ENCODE results near the gene RGS9.
"Not testable (repeated sequence)": the region's sequence is repeated elsewhere in the genome, so short reads cannot be mapped to it uniquely, and the experiment has no call there.

Gene RGS9

DNA sequence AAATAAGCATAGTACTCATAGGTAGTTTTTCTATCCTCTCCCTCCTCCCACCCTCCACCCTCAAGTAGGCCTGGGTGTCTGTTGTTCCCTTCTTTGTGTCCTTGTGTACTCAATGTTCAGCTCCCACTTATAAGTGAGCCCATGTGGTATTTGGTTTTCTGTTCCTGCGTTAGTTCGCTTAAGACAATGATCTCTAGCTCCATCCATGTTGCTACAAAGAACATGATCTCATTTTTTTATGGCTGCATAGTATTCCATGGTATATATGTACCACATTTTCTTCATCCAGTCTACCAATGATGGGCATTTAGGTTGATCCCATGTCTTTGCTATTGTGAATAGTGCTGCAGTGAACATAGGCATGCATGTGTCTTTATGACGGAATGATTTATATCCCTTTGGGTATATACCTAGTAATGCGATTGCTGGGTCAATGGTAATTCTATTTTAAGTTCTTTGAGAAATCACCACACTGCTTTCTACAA, 43.6 kb downstream of the RGS9 start:
- DNase-seq (ENCODE audit: low read depth in 2 of 2, low spot score in 1 of 2): not testable (repeated sequence)

DNA sequence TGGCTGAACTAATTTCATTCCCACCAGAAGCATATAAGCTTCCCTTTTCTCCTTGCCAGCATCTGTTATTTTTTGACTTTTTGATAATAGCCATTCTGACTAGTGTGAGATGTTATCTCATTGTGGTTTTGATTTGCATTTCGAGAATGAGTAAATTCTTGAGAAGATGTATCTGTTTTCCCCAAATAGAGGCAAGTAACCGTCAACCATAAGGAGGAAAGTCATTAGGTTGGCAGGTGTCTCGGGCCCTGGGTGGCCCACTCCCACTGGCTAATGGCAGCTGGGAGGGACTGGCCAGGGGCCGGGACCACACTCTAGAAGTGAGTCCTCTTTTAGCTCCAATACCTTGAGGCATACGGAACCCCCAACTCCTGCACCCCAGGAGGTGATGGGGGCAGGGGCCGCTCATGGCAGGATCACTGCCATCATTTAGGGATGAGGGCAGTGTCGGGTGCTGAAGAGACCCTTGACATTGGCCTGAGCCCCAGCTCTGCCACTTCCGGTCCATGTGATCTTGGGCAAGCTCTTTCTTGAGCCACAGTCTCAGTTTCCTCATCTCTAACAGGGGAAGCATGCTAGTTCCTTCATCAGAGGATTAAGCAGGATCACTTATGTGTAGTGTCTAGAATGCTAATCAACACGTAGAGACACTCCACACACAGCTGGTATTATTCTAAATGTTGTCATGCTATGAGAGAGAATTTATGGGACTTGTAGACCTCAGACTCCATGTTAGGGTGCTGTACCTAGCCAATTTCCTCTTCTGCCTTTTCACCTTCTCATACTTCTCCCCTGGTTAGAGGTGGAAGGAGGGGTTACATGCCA, 44.3 kb downstream of the RGS9 start:
- DNase-seq (ENCODE audit: low read depth in 2 of 2, low spot score in 1 of 2): no peak

DNA sequence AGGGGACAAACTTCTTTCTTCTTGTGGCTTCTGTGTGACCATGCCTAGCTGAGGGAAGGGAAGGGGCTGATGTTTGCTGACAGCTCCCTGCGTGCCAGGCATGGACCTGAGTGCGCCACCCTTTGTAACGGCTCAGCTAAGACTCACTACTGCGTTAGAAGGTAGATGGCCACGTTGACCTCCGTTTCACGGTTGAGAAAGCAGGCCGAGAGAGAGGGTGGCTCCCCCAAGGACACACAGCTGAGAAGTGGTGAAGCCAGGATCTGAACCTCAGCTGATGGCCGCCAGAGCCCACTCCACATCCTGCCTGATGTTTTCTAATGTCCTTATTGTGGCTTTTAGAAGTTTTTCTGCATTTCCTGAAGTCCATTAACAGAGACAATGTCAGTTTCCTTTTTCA, 45.1 kb downstream of the RGS9 start:
- DNase-seq (ENCODE audit: low read depth in 2 of 2, low spot score in 1 of 2): no peak

DNA sequence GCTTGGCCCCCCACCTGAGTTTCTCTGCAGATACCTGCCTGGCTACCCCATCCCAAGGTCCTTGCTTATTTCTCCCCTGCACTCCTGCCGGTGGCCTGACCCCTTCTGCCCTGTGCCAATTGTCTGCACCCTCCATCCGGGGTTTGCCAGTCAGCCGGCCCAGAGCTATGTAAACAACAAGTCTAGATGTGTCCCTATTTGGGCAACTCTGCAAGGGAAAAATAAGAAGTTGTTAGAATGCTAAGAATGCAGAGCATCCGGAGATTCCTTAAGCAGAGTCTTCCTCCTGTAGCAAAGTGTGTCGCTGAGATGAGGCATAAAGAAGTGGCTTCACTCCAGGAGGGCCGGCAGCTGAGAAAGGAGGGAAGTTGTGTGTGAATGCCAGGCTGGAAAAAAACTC, 46.6 kb downstream of the RGS9 start:
- no peak for DNase-seq (ENCODE audit: low read depth in 2 of 2, low spot score in 1 of 2)

DNA sequence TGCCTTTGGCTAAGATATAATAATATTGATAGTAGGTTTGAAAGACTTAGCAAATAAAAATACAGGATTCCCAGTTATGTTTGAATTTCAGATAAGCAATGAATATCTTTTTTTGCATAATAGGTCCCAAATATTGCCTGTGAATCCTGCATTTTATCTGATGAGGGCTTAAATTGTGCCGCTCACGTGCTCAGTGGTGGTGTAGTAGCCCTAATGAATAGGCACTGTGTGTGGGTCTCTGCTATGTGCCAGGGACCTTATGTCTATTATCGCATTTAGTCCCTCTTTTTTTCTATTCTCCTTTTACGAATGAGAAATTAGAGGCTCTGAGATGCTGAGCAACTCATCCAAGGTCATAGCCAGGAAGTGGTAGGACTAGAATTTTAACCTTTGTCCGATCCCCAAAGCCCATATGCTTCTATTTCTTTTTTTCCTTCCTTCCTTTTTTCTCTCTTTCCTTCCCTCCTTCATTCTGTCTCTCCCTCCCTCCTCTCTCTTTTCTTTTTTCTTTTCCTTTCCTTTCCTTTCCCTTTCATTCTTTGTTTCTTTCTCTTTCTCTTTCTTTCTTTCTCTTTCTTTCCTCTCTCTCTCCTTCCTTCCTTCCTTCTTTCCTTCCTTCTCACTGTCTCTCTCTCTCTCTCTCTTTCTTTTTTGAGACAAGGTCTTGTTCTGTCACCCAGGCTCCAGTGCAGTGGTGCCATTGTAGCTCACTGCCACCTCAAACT, 47.2 kb downstream of the RGS9 start:
- no peak for DNase-seq (ENCODE audit: low read depth in 2 of 2, low spot score in 1 of 2)

- no peak for DNase-seq (ENCODE audit: low read depth in 2 of 2, low spot score in 1 of 2)
Measured at GRCh38 chr17:65185062-65185461, 47.9 kb downstream of the RGS9 start.

- DNase-seq (ENCODE audit: low read depth in 2 of 2, low spot score in 1 of 2): no peak
Measured at GRCh38 chr17:65185668-65186382, 48.7 kb downstream of the RGS9 start.

GRCh38 chr17:65190467-65191097, 53.4 kb downstream of the RGS9 start:
- DNase-seq (ENCODE audit: low read depth in 2 of 2, low spot score in 1 of 2): no peak

DNA sequence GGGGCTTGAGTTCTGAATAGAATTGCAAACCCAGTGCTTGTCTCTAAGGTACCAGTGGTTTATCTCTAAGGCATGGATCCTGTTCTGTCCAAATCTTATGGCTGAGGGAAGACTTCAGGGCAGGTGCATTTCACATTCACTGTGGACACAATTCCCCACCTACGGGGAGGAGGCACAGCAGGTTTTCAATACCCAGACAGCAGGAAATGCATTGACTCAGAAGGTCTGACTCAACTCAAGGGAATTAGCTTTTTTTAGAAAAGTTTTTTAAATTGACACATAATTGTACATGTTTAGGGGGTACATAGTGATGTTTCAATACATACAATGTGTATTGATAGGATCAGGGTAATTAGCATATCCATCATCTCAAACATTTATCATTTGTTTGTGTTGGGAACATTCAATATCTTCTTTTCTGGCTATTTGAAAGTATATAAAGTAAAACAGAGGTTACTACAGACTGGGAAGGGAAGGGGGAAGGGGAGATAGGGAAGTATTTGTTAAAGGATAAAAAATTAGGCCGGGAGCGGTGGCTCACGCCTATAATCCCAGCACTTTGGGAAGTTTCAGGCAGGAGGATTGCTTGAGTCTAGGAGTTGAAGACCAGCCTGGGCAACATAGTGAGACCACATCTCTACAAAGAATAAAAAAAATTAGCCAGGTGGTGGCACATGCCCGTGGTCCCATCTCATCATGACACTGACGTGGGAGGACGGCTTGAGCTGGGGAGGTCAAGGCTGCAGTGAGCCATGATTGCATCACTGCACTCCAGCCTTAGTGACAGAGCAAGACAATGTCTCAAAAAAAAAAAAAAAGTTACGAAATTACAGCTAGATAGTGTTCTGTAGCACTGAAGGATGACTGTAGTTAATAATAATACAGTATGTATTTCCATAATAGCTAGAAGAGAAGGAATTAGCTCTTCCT, 54.9 kb downstream of the RGS9 start:
- DNase-seq (ENCODE audit: low read depth in 2 of 2, low spot score in 1 of 2): no peak

- no peak for DNase-seq (ENCODE audit: low read depth in 2 of 2, low spot score in 1 of 2)
Measured at GRCh38 chr17:65193305-65193704, 56.1 kb downstream of the RGS9 start.

DNA sequence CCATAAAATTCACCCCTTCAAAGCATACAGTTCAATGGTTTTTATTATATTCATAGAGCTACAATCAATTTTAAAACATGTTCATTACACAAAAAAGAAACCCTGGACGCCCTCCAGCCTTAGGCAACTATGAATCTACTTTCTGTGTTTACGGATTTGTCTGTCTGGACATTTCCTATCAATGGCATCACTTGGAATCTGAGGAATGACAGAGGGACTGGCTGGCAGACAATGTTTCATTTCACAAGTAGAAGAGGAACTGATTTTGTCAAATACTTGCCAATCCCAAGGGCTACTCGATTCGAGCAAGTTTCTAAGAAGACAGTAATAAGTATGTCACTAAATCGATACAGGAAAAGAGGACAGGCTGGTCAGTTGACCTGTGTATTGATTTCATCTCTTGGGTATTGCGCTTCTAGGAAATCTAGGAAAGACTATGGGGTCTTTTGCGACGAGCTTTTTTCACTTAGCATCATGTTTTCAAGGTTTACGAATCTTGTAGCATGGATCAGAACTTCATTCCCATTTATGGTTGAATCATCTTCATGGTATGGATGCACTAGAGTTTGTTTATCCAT, 56.6 kb downstream of the RGS9 start:
- DNase-seq (ENCODE audit: low read depth in 2 of 2, low spot score in 1 of 2): no peak

GRCh38 chr17:65194670-65195334, 57.6 kb downstream of the RGS9 start:
- no peak for DNase-seq (ENCODE audit: low read depth in 2 of 2, low spot score in 1 of 2)

DNA sequence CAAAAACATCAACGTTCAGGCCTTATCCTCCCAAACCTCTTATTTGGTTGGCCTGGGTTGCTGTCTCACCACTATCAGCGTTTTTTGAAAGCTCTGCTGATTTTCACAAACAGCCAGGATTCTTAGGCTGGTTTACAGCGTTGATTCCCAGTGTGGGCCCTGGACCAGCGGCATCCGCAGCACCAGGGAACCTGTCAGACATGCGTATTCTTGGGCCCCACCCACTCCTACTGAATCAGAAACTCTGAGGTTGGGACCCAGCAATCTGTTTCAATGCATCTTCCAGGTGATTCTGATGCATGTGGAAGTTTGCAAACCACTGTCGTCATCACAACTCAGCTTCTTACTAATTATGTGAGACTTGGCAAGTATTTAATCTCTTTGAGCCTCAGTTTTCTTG, 58.5 kb downstream of the RGS9 start:
- no peak for DNase-seq (ENCODE audit: low read depth in 2 of 2, low spot score in 1 of 2)

GRCh38 chr17:65196617-65197016, 59.4 kb downstream of the RGS9 start:
- no peak for DNase-seq (ENCODE audit: low read depth in 2 of 2, low spot score in 1 of 2)

DNA sequence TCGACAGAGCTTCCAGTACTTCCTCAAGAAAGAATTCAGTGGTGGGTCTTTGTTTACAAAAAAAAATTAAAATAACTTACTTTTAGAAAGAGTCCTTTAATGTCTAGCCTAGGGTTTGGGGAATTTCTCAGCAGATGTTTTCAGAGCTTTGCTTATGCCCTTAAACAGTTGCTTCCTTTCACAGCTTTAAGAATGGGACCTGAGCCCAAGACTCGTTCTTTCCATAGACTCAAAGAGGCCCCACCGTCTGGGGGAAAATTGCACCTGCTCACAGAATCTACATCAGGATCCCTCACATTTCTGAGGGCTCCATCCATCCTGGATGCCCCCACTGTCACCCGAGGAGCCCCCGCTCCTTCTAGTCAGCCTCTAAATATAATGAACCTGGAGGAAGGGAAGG, 60.0 kb downstream of the RGS9 start:
- no peak for DNase-seq (ENCODE audit: low read depth in 2 of 2, low spot score in 1 of 2)

DNA sequence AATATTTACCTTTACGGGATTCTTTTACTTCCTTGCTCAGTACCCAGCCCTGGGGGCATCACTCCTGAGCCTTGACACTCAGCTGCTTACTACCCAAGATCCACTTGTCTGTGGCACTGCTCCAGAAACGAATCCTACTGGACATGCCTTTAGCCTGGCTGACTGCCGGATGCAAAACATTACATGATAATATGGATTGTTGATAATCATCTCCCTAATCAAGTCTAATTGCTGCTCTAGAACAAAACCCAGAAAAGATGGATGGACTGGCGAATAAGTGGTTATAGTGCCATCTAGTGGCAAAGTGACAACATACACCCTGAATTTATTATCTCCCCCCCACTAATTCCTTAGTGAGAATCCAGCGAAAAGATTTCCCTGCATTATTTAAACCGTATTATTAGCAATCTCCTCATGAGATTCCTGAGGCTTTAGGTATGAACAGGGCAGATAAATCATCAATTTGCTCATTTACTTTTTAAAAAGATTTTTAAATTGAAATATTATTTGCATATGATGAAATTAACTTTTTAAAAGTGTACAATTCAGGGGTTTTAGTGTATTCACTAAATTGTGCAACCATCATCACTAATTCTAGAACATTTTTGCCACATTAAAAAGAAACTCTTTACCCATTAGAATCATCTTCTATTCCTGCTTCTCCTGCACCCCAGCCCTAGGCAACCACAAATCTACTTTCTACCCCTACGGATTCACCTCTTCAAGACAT, 61.6 kb downstream of the RGS9 start:
- no peak for DNase-seq (ENCODE audit: low read depth in 2 of 2, low spot score in 1 of 2)

DNA sequence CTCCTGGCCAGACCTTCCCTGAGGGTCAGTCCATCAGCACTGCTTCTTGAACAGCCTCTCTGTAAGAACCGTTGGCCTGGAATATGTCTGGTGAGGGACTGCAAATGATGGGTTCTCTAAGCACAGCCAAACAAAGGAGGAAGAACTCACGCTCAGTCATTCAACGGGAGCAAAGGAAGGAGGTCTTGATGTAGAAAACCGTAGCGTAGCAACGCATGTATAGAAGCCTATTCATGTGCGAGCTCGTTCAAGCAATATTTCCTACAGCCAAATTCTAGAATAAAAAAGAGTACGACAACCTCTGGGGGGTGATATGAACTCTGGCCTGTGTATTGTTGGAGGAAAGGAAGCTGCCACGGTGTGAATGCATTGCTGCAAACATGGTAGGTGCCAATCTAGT, 64.2 kb downstream of the RGS9 start:
- no peak for DNase-seq (ENCODE audit: low read depth in 2 of 2, low spot score in 1 of 2)

DNA sequence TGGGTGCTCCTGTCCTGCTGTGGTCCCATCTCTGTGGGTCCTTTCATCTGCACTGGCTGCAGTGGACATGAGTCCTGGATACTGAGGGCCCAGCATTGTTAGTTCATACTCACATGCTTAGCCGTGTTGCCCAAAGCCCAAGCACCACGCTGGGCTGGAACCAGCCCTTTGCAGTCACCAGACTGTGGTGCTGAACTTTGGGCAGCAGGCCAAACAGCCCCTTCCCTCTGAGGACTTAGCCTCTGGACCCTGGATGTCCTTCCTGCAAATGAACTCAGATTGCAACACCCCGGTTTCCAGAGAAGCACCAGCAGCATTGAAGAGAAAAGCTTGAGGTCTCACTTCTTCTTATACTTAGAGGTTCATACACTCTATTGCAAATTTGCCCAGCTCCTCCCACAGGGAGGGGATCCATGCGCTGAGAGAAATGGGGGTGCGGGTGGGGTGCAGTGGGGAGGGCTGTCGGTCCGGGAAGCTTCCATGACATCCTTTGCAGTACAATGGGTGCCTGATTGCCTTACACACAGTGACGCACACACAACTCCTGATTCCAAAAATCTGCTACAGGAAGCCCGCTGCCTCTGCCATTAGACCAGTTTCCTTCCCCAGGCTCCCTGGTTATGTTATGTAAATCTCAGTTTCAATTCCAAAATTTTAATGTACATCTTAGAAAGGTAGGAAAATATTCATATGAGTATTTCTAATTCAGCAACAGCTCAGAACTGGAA, 65.8 kb downstream of the RGS9 start:
- no peak for DNase-seq (ENCODE audit: low read depth in 2 of 2, low spot score in 1 of 2)

All from stimulated activated CD8-positive, alpha-beta memory T cell treated with anti-CD3 and anti-CD28 coated beads, Interleukin-4, amount 100 ng/mL, for 1 hour (primary cell).